Measurements from ENCODE around the gene PELI2. TPM values are rescaled to one million over a fixed set of nuclear protein-coding genes. Genes with fewer than 3 reads are reported as not detected.

The PELI2 gene
- total RNA-seq, 1 donor from 2014 or later = 27.2 TPM

DNA sequence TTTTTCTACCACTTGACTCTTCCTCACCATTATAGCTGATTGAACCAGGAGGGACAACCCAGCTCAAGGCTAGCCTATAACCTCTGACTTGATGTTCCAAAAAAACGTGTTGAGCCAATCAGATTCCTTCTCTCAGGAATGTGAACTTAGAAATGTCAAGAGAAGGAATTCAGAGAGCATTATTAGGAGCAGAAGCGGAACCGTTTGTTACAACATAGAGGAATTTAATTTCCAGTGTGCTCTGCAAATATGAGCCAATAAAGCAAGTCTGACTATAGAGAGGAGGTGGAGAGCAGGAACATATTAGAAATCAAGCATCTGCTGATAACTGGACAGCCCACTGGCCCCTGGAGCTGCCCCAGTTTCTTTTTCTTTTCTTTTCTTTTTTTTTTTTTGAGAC lies 15.3 kb upstream of the PELI2 start:
- no peak overlapping the region for H2AFZ ChIP-seq (replicated peaks)
- TF ChIP-seq EZH2 (IDR thresholded peaks at IDR 0.05) = no peak
- no peak for TF ChIP-seq EZH2phosphoT487 (IDR thresholded peaks at IDR 0.05)
- TF ChIP-seq, protein P1, sequence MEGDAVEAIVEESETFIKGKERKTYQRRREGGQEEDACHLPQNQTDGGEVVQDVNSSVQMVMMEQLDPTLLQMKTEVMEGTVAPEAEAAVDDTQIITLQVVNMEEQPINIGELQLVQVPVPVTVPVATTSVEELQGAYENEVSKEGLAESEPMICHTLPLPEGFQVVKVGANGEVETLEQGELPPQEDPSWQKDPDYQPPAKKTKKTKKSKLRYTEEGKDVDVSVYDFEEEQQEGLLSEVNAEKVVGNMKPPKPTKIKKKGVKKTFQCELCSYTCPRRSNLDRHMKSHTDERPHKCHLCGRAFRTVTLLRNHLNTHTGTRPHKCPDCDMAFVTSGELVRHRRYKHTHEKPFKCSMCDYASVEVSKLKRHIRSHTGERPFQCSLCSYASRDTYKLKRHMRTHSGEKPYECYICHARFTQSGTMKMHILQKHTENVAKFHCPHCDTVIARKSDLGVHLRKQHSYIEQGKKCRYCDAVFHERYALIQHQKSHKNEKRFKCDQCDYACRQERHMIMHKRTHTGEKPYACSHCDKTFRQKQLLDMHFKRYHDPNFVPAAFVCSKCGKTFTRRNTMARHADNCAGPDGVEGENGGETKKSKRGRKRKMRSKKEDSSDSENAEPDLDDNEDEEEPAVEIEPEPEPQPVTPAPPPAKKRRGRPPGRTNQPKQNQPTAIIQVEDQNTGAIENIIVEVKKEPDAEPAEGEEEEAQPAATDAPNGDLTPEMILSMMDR (IDR thresholded peaks at IDR 0.05) = no peak

DNA sequence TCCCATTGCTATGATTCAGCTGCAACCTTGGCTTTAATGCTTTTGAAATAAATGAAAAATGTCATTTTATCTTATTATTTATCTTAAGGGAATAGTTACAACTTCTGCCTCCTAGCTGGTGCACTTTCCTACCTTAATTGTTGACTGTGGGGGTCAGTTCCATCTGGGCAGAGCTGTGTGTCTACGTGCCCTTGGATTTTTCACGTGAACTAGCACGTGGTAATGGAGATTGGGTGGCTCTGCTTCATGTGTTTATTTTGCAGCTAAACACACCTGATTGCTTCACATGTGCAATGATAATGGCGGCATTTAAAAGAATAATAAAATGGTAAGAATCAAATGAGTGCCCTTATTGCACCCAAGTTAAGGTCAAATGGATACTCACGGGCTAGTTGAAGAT lies 10.6 kb upstream of the PELI2 start:
- Mint-ChIP-seq H3K4me1 (peaks cover 2% of the 10 kb centered on the region), H3K27me3 (ENCODE audit: insufficient read depth, low read depth) (peaks cover 2% of the 10 kb centered on the region), H3K4me3 (no peak overlapping the region), H3K9me3 (peaks cover 9% of the 10 kb centered on the region), H3K27ac (no peak overlapping the region), H3K36me3 (peaks cover 4% of the 10 kb centered on the region)
- Histone ChIP-seq H3F3A (ENCODE audit: low read depth) (no peaks in the 10 kb centered on the region), H3K4me1 (no peaks in the 10 kb centered on the region), H3K79me2 (ENCODE audit: low read depth) (no peaks in the 10 kb centered on the region), H3K36me3 (no peaks in the 10 kb centered on the region), H3K27ac (no peak overlapping the region), H2AFZ (replicated peaks) (no peak overlapping the region), H4K20me1 (ENCODE audit: low read depth) (no peaks in the 10 kb centered on the region), H3K9me3 (ENCODE audit: low read depth) (no peaks in the 10 kb centered on the region), H3K27me3 (no peaks in the 10 kb centered on the region), H3K4me3 (no peak overlapping the region), H3K4me2 (no peak overlapping the region), H3K9ac (no peak overlapping the region)
- TF ChIP-seq, protein P1 (IDR thresholded peaks at IDR 0.05) = no peak
- TF ChIP-seq EZH2 (IDR thresholded peaks at IDR 0.05) = no peak
- TF ChIP-seq EZH2phosphoT487 (IDR thresholded peaks at IDR 0.05) = no peak
- DNase-seq (ENCODE audit: low spot score) = no peak

More for the DNA sequence above, 15.3 kb upstream of the PELI2 start:
- H3K36me3 Mint-ChIP-seq = no peaks in the 10 kb centered on the region
- H3K4me3 Mint-ChIP-seq = no peak overlapping the region
- H3K27ac Mint-ChIP-seq = peak overlapping the region; percentile 2
- H3K9ac ChIP-seq = no peak overlapping the region
- no peaks in the 10 kb centered on the region for H3K27me3 ChIP-seq
- H3K27me3 Mint-ChIP-seq (ENCODE audit: insufficient read depth, low read depth) = no peaks in the 10 kb centered on the region
- H3K9me3 Mint-ChIP-seq = no peaks in the 10 kb centered on the region
- DNase-seq (ENCODE audit: low spot score) = no peak
- H4K20me1 ChIP-seq (ENCODE audit: low read depth) = no peaks in the 10 kb centered on the region
- H3K36me3 ChIP-seq = no peaks in the 10 kb centered on the region
- no peaks in the 10 kb centered on the region for H3K9me3 ChIP-seq (ENCODE audit: low read depth)
- H3K4me1 Mint-ChIP-seq = peaks cover 17% of the 10 kb centered on the region
- H3K79me2 ChIP-seq (ENCODE audit: low read depth) = no peaks in the 10 kb centered on the region
- H3K4me2 ChIP-seq = no peak overlapping the region
- H3K27ac ChIP-seq = no peak overlapping the region
- H3K4me1 ChIP-seq = no peaks in the 10 kb centered on the region
- no peaks in the 10 kb centered on the region for H3F3A ChIP-seq (ENCODE audit: low read depth)
- H3K4me3 ChIP-seq = no peak overlapping the region

DNA sequence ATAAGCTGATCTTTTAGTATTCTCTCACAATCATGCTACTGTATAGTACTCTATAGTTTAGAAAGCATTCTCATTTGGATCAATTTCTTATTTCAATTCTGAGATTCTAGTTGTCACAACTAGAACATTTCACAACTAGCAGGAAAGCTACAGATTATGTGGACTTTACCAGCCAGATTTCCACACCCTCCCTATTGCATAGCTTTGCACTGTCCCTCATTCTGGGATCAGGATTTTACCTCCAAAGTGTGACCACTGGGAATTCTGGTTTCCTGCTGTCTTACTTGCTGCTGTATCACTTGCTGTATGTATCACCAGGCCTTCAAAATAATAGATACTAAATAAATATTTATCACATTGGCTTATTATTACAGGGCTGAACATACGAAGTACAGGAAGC lies 10.2 kb upstream of the PELI2 start:
- Mint-ChIP-seq H3K4me3 (no peak overlapping the region), H3K27ac (no peak overlapping the region), H3K27me3 (ENCODE audit: insufficient read depth, low read depth) (peaks cover 2% of the 10 kb centered on the region), H3K9me3 (peaks cover 9% of the 10 kb centered on the region), H3K4me1 (no peaks in the 10 kb centered on the region), H3K36me3 (peaks cover 4% of the 10 kb centered on the region)
- no peak overlapping the region for H3K9ac ChIP-seq
- H3F3A ChIP-seq (ENCODE audit: low read depth) = no peaks in the 10 kb centered on the region
- no peak for DNase-seq (ENCODE audit: low spot score)
- H3K4me1 ChIP-seq = no peaks in the 10 kb centered on the region
- no peak overlapping the region for H2AFZ ChIP-seq (replicated peaks)
- H3K9me3 ChIP-seq (ENCODE audit: low read depth) = no peaks in the 10 kb centered on the region
- TF ChIP-seq, protein P1 (IDR thresholded peaks at IDR 0.05) = no peak
- TF ChIP-seq EZH2 (IDR thresholded peaks at IDR 0.05) = no peak
- TF ChIP-seq EZH2phosphoT487 (IDR thresholded peaks at IDR 0.05) = no peak
- no peak overlapping the region for H3K27ac ChIP-seq
- H4K20me1 ChIP-seq (ENCODE audit: low read depth) = no peaks in the 10 kb centered on the region
- H3K4me3 ChIP-seq = no peak overlapping the region
- no peaks in the 10 kb centered on the region for H3K79me2 ChIP-seq (ENCODE audit: low read depth)
- H3K27me3 ChIP-seq = no peaks in the 10 kb centered on the region
- no peak overlapping the region for H3K4me2 ChIP-seq
- H3K36me3 ChIP-seq = no peaks in the 10 kb centered on the region

Measured in neural progenitor cell (in vitro differentiated cells).